Activated naive CD8-positive, alpha-beta T cell treated with anti-CD3 and anti-CD28 coated beads, Interleukin-2, amount 50 U/mL, for 16 hours (primary cell): ENCODE results near the gene C16orf78.
A peak's percentile ranks its signal among the peaks of the same experiment; 100 is the strongest.

Experiments used
- DNase-seq: peaks from one replicate; pipeline ENCODE4 v3.0.0-alpha.2; 2020; ENCODE audit warnings: low read depth, low spot score

C16orf78 gene

GRCh38 chr16:49428808-49429207 is 55.2 kb downstream of the C16orf78 start:
- no peak for DNase-seq

GRCh38 chr16:49431040-49431439 is 57.4 kb downstream of the C16orf78 start:
- DNase-seq, result no peak

- DNase-seq, result no peak
Measured at GRCh38 chr16:49431591-49432290, 58.1 kb downstream of the C16orf78 start.

DNA sequence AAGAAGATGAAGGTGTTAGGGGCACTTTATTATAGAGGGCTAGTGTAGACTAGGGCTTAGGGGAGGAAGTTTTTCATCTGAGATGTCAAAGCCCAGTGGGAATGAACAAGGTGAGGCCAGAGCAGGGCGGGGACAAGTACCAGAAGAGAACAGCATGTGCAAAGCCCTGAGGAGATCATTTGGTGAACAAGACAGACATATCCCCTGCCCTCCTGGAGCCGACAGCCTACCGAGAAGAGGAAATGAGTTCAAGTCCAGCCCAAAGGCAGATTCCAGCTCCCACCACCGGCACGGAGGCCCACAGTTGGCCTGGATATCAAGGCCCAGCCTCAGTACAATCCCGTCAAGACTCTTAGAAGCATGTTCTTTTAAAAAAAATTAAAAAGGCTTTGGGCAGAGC is 61.1 kb downstream of the C16orf78 start:
- DNase-seq, result no peak

GRCh38 chr16:49436181-49436580 is 62.6 kb downstream of the C16orf78 start:
- no peak for DNase-seq

DNA sequence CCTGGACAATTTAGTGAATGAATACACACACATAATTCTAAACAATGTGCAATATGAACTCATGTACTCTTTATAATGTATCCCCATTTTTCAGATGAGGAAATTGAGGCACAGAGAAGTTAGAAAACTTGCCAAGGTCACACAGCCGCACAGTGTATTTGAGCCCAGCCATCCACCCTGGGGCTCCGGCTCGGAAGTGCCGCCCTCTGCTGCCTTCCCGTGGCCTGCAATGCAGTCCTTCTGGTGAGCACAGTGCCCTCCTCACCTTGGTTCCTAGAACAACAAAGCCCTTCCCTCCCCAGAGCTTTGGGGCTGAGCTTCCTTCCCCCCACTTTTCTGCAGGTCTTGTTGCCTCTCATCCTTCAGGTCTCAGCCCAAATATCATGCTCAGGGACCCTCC is 63.7 kb downstream of the C16orf78 start:
- DNase-seq, result no peak

GRCh38 chr16:49439050-49439449 is 65.4 kb downstream of the C16orf78 start:
- DNase-seq, result no peak

DNA sequence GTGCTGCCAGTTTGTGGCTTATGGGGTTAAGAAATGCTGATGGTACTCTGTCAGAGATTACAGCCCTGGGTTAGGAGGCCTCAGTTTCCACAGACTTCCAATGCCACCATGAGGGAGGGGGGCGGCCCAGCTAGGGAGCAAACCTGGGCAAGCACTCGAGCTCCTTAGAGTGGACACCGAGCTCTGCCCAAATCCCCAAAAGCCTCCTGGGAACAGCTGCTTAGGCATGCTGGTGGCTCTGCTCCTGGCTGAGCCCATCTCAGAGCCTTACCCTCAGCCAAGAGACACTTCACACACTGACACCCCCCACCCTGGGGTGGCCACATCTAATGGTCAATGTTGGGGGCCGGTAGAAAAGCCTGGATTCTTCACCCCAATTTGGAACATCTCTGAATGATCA is 66.1 kb downstream of the C16orf78 start:
- DNase-seq, result no peak

DNA sequence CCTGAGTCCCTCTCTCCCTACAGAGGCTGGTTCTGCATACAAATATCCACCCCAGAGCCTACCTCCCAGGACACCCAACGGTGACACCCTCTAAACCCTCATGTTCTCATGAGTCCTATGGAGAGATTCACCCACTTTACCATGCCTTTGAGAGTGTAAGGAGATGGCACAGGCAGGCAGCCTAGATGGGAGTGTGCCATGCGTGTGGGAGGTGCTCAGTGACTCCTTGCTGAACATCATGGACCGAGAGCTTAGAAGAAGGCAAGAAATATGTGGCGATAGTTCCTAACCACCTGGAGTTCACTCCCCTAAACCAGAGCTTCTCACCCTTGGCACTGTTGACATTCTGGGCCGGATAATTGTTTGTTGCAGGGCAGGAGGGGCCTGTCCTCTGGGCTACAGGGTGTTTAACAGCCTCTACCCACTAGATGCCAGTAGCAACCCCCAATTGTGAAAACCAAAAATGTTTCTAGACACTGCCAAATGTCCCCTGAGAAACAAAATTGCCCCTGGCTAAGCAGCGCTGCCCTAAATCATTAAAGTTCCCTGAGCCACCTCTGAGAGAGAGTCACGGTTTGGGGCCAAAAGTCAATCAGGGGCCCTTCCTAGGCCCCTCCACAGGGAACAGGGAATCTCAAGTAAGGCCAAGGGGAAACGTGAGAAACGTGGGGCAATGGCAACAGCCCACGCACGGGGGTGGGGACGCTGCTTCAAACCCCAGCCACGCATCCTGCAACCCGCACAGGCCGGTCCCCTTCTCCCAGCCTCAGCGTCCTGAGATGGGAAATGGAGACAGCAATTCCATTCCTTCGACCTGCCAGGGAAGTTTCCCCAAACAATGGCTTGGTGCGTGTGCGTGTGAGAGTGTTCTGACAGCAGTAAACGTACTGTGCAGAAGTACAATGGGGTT is 66.8 kb downstream of the C16orf78 start:
- DNase-seq, result no peak

DNA sequence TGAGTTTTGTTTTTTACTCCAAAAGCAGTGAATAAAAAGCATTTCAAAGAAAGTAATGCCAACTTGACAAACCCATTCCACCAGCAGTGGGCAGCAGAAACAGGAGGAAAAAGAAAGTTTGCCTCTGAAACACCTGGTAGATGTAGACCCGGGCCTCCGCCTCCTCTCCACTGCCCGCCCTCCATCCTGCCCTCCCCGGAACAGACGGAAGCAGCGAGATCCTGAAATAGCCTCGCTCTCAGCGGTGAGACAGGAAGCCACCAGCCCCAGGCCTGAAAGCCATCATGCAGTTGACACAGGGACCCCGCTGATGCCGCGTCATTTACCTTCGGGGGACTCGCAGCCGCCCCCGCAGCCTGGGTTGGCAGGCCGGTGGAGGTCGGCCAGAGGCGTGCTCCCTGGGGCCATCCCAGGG is 67.8 kb downstream of the C16orf78 start:
- peak; percentile 12 for DNase-seq

DNA sequence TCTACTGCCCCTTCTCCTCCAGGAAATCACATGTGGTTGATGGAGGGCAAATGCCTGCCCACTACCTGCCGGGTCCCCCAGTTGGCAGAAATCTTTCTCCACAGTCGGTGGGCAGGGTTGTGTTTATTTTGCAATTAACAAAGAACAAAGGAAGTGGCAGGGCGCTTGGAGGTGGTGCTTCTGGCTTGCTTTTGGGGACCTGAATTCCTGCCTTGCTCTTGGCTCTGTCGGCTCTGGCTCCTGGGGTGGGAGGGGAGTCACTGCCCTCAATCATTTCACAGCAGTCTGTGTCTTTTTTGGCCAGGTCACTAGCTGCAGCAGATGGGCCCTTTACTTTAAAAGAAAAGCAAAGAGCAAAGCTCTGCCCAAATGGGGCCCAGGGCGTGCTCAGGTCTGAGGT is 69.2 kb downstream of the C16orf78 start:
- DNase-seq, result no peak

GRCh38 chr16:49443576-49443975 is 70.0 kb downstream of the C16orf78 start:
- no peak for DNase-seq

GRCh38 chr16:49446805-49447204 is 73.2 kb downstream of the C16orf78 start:
- no peak for DNase-seq
